H1 (cell line): ENCODE results near the gene JPH2. TPM values are rescaled to one million over a fixed set of nuclear protein-coding genes. Genes with fewer than 3 reads are reported as not detected.
A peak's percentile ranks its signal among the peaks of the same experiment; 100 is the strongest.

Experiments
- CTCF ChIA-PET: fragments of 300-600 bp; sonication (Branson Sonifier 250); formaldehyde crosslinking; loops from one replicate; lab custom pipeline; 2021; ENCODE audit not compliant: partially characterized antibody; lab: Charles Lee
- POLR2A ChIA-PET: fragments of 300-600 bp; sonication (Branson Sonifier 250); formaldehyde crosslinking; loops from one replicate; lab custom pipeline; 2021; ENCODE audit warnings: inconsistent platforms; ENCODE audit not compliant: partially characterized antibody; lab: Charles Lee
- DNase-seq, 2 experiments: peaks; one replicate each; pipeline versions ENCODE4 v3.0.0 to v3.0.0-alpha.2; 2010 to 2022; ENCODE audit warnings: low spot score in 2 of 2, low read depth in 1 of 2, mixed read lengths in 1 of 2
- FAIRE-seq: peaks from 2 replicates; lab custom pipeline; 2011; peaks lifted over from hg19 to GRCh38; lab: Jason Lieb, UNC
- H2AFZ ChIP-seq: 2 replicates; pipeline ENCODE4 v1.8.1; 2012; ENCODE audit warnings: low read length, inconsistent platforms
- H2AK5ac ChIP-seq: 2 replicates; pipeline ENCODE4 v1.6.1; 2013; ENCODE audit warnings: low read depth, low read length
- H2BK120ac ChIP-seq: replicated peaks from 2 replicates; pipeline ENCODE3; 2013; ENCODE audit warnings: low read depth, low read length, inconsistent platforms
- H2BK12ac ChIP-seq: 2 replicates; pipeline ENCODE4 v1.6.1; 2013; ENCODE audit warnings: low read depth, low read length
- H2BK15ac ChIP-seq: 2 replicates; pipeline ENCODE4 v1.6.1; 2013; ENCODE audit warnings: low read length
- H2BK20ac ChIP-seq: 2 replicates; pipeline ENCODE4 v1.6.1; 2013; ENCODE audit warnings: low read length
- H2BK5ac ChIP-seq: 2 replicates; pipeline ENCODE4 v1.6.1; 2013; ENCODE audit warnings: low read depth, low read length
- H3K14ac ChIP-seq: 2 replicates; pipeline ENCODE4 v1.6.1; 2013; ENCODE audit warnings: inconsistent platforms; ENCODE audit not compliant: insufficient read length
- H3K18ac ChIP-seq: 2 replicates; pipeline ENCODE4 v1.6.1; 2013; ENCODE audit warnings: low read length; ENCODE audit errors: extremely low read depth
- H3K23ac ChIP-seq: 2 replicates; pipeline ENCODE4 v1.6.1; 2013; ENCODE audit warnings: inconsistent platforms; ENCODE audit not compliant: insufficient read length
- H3K23me2 ChIP-seq: 2 replicates; pipeline ENCODE4 v1.6.1; 2013; ENCODE audit warnings: low read depth, low read length
- H3K27ac ChIP-seq: 2 replicates; pipeline ENCODE4 v1.6.1; 2011; ENCODE audit warnings: low read depth, low read length, inconsistent platforms
- H3K27me3 ChIP-seq, 4 experiments: replicated peaks in 1 of 4; 1 replicate in 1 of 4; 2 replicates in 3 of 4; pipeline versions ENCODE4 v1.6.1 to v1.8.1; 2011 to 2013; ENCODE audit warnings: low read length in 3 of 4, mild to moderate bottlenecking in 3 of 4, inconsistent platforms in 2 of 4, mixed read lengths in 2 of 4, moderate library complexity in 1 of 4; ENCODE audit not compliant: control insufficient read depth in 3 of 4, insufficient read depth in 3 of 4; ENCODE audit errors: extremely low read depth in 1 of 4
- H3K36me3 ChIP-seq, 4 experiments: 2 replicates each; pipeline versions ENCODE4 v1.6.1 to v1.8.1; 2011 to 2013; ENCODE audit warnings: mild to moderate bottlenecking in 4 of 4, low read length in 3 of 4, moderate library complexity in 2 of 4, control low read depth in 1 of 4, inconsistent platforms in 1 of 4; ENCODE audit not compliant: insufficient read depth in 4 of 4, control insufficient read depth in 2 of 4
- H3K4ac ChIP-seq: replicated peaks from 2 replicates; pipeline ENCODE3; 2013; ENCODE audit warnings: low read length, low read depth, mixed read lengths, inconsistent platforms; ENCODE audit not compliant: insufficient read length
- H3K4me1 ChIP-seq, 4 experiments: replicated peaks in 1 of 4; 1 replicate in 1 of 4; 2 replicates in 3 of 4; pipeline versions ENCODE4 v1.6.1 to v1.8.1; 2011 to 2013; ENCODE audit warnings: low read length in 3 of 4, inconsistent platforms in 2 of 4, mixed read lengths in 1 of 4; ENCODE audit not compliant: insufficient read depth in 4 of 4, control insufficient read depth in 3 of 4
- H3K4me2 ChIP-seq, 2 experiments: 2 replicates each; pipeline versions ENCODE4 v1.6.1 to v1.8.1; 2011 to 2013; ENCODE audit warnings: low read depth in 2 of 2, low read length in 2 of 2, control low read depth in 1 of 2, inconsistent platforms in 1 of 2, mild to moderate bottlenecking in 1 of 2; ENCODE audit not compliant: insufficient read depth in 1 of 2
- H3K4me3 ChIP-seq, 4 experiments: fragments of 200-600, 300-600 bp in 1 of 4; sonication (generic), shearing (Covaris generic), sonication (Bioruptor Twin) in 1 of 4; 2 replicates each; pipeline versions ENCODE4 v1.5.1 to v1.8.1; 2011 to 2016; ENCODE audit warnings: low read length in 4 of 4, low read depth in 3 of 4, control low read depth in 2 of 4, inconsistent platforms in 2 of 4, mild to moderate bottlenecking in 2 of 4, mixed read lengths in 1 of 4, moderate library complexity in 1 of 4; ENCODE audit not compliant: insufficient read depth in 2 of 4; ENCODE audit errors: extremely low read depth in 1 of 4
- H3K56ac ChIP-seq: replicated peaks from 2 replicates; pipeline ENCODE3; 2013; ENCODE audit warnings: low read depth, mild to moderate bottlenecking, mixed read lengths, low read length, inconsistent platforms; ENCODE audit not compliant: insufficient read length
- H3K79me1 ChIP-seq: 2 replicates; pipeline ENCODE4 v1.6.1; 2013; ENCODE audit warnings: low read depth, low read length, control low read depth
- H3K79me2 ChIP-seq, 2 experiments: 2 replicates each; pipeline versions ENCODE4 v1.6.1 to v1.8.1; 2012 to 2013; ENCODE audit warnings: low read length in 2 of 2, mild to moderate bottlenecking in 2 of 2, inconsistent platforms in 1 of 2; ENCODE audit not compliant: insufficient read depth in 2 of 2, control insufficient read depth in 1 of 2
- H3K9ac ChIP-seq, 4 experiments: replicated peaks in 1 of 4; 1 replicate in 1 of 4; 2 replicates in 3 of 4; pipeline versions ENCODE4 v1.6.1 to v1.8.1; 2011 to 2013; ENCODE audit warnings: low read depth in 3 of 4, low read length in 3 of 4, control low read depth in 2 of 4, mild to moderate bottlenecking in 2 of 4, moderate library complexity in 2 of 4, inconsistent platforms in 1 of 4; ENCODE audit errors: extremely low read depth in 1 of 4
- H3K9me3 ChIP-seq, 2 experiments: 2 replicates each; pipeline versions ENCODE4 v1.6.1 to v1.8.1; 2012 to 2013; ENCODE audit warnings: mild to moderate bottlenecking in 2 of 2, moderate library complexity in 2 of 2, control low read depth in 1 of 2, inconsistent platforms in 1 of 2, low read depth in 1 of 2, low read length in 1 of 2, mixed read lengths in 1 of 2; ENCODE audit not compliant: insufficient read depth in 2 of 2
- H4K20me1 ChIP-seq, 2 experiments: replicated peaks in 1 of 2; 2 replicates each; pipeline versions ENCODE3 to v1.8.1; 2011 to 2013; ENCODE audit warnings: inconsistent platforms in 2 of 2, low read length in 2 of 2, mild to moderate bottlenecking in 1 of 2; ENCODE audit not compliant: insufficient read depth in 2 of 2, control insufficient read depth in 1 of 2
- H4K5ac ChIP-seq: 2 replicates; pipeline ENCODE4 v1.6.1; 2013; ENCODE audit warnings: low read length, low read depth, mixed read lengths, inconsistent platforms; ENCODE audit not compliant: insufficient read length
- H4K8ac ChIP-seq: 2 replicates; pipeline ENCODE4 v1.8.0; 2013; ENCODE audit warnings: mild to moderate bottlenecking, moderate library complexity, low read length, inconsistent platforms; ENCODE audit not compliant: insufficient read depth; ENCODE audit errors: extremely low read depth
- H4K91ac ChIP-seq: replicated peaks from 2 replicates; pipeline ENCODE3; 2013; ENCODE audit warnings: low read length, mixed read lengths, inconsistent platforms; ENCODE audit not compliant: insufficient read length
- CTBP2 ChIP-seq: IDR thresholded peaks from 2 replicates; pipeline ENCODE4 v1.7.0; 2011; ENCODE audit warnings: borderline replicate concordance, mild to moderate bottlenecking, moderate library complexity, mixed read lengths, low read length; ENCODE audit not compliant: insufficient read depth, insufficient read length
- NRF1 ChIP-seq: IDR thresholded peaks from 2 replicates; pipeline ENCODE4 v1.6.1; 2011; ENCODE audit warnings: mild to moderate bottlenecking, low read depth, low read length, improper control_type of control experiment
- SIRT6 ChIP-seq: IDR thresholded peaks from one replicate; pipeline ENCODE4 v1.7.1; 2012; ENCODE audit warnings: low read length, inconsistent platforms
- SP1 ChIP-seq: IDR thresholded peaks from 2 replicates; pipeline ENCODE4 v1.6.1; 2011; ENCODE audit warnings: low read depth, low read length
- SUZ12 ChIP-seq: fragments of 200-600 bp; sonication (generic); IDR thresholded peaks from 2 replicates; pipeline ENCODE4 v1.6.1; 2012; ENCODE audit warnings: mild to moderate bottlenecking, inconsistent platforms, low read length, moderate library complexity, mixed read lengths
- WGBS, 2 experiments: shearing (Covaris generic) in 1 of 2; methylation state at CpG; one replicate each; pipeline versions ENCODE4 v1.1.6 to v1.1.7; 2013 to 2015; ENCODE audit warnings: low lambda C conversion rate in 2 of 2, mixed read lengths in 2 of 2, inconsistent platforms in 1 of 2, low coverage in 1 of 2, missing lambda C conversion rate in 1 of 2; ENCODE audit not compliant: insufficient replicate concordance in 2 of 2, insufficient coverage in 1 of 2, insufficient read length in 1 of 2; ENCODE audit errors: extremely low coverage in 1 of 2, missing lambda C conversion rate in 1 of 2; 5-methylcytosine and 5-hydroxymethylcytosine counted together
- polyA plus RNA-seq, 7 experiments: library from polyadenylated mRNA; depleted of rRNA in 3 of 7; stranded (reverse) in 5 of 7; unstranded in 2 of 7; fragments of >200 nt in 5 of 7; fragments of 200-250 nt in 2 of 7; gene quantifications; 1 replicate in 5 of 7; 2 replicates in 1 of 7; 4 replicates in 1 of 7; pipeline versions ENCODE4 v1.2.1 to v1.2.3, GENCODE V29; 2011 to 2013; ENCODE audit warnings: missing spikeins in 2 of 7, mixed read lengths in 2 of 7
- total RNA-seq: library from RNA; stranded (reverse); fragmentation: NEBNext Ultra II Directional; extraction: Animal tissue kit (Norgen Biotek cat#: 25700); gene quantifications from 2 replicates; pipeline ENCODE4 v1.2.1, GENCODE V29; 2021
- TF ChIP-seq, protein P1 (sequence below): IDR thresholded peaks from 2 replicates; pipeline ENCODE4 v1.6.1; 2011; ENCODE audit warnings: low read length, improper control_type of control experiment
- TF ChIP-seq, protein P2 (sequence below): IDR thresholded peaks from 2 replicates; pipeline ENCODE4 v1.6.1; 2012; ENCODE audit warnings: inconsistent platforms

Gene JPH2
- total and polyA plus RNA-seq, 2 of the 8 experiments (the other 6 are each of a cell fraction or from before 2014, with no cell fraction given): 0.59 to 1.3 TPM

DNA sequence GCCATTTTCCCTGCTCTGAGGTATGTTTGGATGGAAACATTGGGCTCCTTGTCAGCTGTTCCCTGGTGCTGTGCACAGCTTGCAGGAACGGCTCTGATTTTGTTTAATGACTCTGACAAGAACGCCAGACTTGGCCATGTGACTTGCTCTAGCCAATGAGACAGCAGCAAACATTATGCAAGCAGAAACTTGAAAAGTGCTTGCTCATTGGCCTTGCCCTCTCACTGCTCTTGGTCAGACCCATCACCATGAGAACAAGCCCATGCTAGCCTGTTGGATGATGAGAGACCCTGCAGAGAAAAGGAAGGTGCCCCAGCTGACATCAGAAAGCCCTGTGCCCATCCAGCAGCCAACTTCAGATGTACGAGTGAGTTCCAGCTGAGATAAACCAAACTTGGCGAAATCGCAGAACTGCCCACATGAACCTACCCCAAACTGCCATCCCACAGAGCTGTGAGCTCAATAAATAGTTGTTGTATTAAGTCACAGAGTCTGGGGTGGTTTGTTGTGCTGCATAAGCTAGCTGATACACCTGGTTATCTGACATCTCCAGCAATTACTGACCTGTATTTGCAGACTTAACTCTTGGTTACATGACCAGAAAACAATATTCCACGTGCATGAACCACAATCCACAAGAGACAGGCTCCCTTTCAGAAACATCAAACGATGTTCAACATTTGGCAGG is 96.9 kb downstream of the JPH2 start:
- ChIA-PET CTCF (interaction anchor here (0.7 to 1.9 kb wide), 6 partner anchors 9 to 294 kb away, joined by 3 to 5 read pairs (median 4); no protein-coding TSS in a partner anchor), POLR2A (no interaction called here)
- no peak overlapping the region for H3K27ac ChIP-seq
- H4K20me1 ChIP-seq: no peaks in the 10 kb centered on the region
- no peaks in the 10 kb centered on the region for H3K4me1 ChIP-seq
- DNase-seq (no peak), FAIRE-seq (no peak)
- H4K5ac ChIP-seq: no peak overlapping the region
- no peak overlapping the region for H3K9ac ChIP-seq
- peak overlapping the region; percentile 14; the same call in 1 of the 2 replicates for H3K18ac ChIP-seq
- WGBS, 2 experiments: 88% methylated on average over 7 of the region's 7 CpGs; no CpG with 5 or more reads in 1 of the 2 experiments
- TF ChIP-seq CTBP2 (no peak), SP1 (0 out of 2 replicates have a peak, but pooled peaks have one; percentile 34), SUZ12 (no peak), SIRT6 (no peak), NRF1 (no peak)
- TF ChIP-seq, protein P1, sequence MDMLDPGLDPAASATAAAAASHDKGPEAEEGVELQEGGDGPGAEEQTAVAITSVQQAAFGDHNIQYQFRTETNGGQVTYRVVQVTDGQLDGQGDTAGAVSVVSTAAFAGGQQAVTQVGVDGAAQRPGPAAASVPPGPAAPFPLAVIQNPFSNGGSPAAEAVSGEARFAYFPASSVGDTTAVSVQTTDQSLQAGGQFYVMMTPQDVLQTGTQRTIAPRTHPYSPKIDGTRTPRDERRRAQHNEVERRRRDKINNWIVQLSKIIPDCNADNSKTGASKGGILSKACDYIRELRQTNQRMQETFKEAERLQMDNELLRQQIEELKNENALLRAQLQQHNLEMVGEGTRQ: peak; percentile 67; the same call in 1 of the 2 replicates
- TF ChIP-seq, protein P2, sequence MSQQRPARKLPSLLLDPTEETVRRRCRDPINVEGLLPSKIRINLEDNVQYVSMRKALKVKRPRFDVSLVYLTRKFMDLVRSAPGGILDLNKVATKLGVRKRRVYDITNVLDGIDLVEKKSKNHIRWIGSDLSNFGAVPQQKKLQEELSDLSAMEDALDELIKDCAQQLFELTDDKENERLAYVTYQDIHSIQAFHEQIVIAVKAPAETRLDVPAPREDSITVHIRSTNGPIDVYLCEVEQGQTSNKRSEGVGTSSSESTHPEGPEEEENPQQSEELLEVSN: no peak
- no peak overlapping the region for H2BK12ac ChIP-seq
- H3K23me2 ChIP-seq: no peaks in the 10 kb centered on the region
- no peak overlapping the region for H3K4me3 ChIP-seq
- H2BK20ac ChIP-seq: no peak overlapping the region
- H3K4me2 ChIP-seq: no peak overlapping the region
- no peaks in the 10 kb centered on the region for H3K27me3 ChIP-seq
- H2BK5ac ChIP-seq: no peak overlapping the region
- H3K56ac ChIP-seq: no peak overlapping the region
- H3K79me1 ChIP-seq: no peaks in the 10 kb centered on the region; the same call in 1 of the 2 replicates
- no peak overlapping the region for H2BK120ac ChIP-seq
- H4K91ac ChIP-seq: no peak overlapping the region
- H3K9me3 ChIP-seq: no peaks in the 10 kb centered on the region
- H2BK15ac ChIP-seq: no peak overlapping the region
- H2AFZ ChIP-seq: peak overlapping the region; percentile 96
- H3K79me2 ChIP-seq: no peaks in the 10 kb centered on the region
- H3K36me3 ChIP-seq: no peaks in the 10 kb centered on the region
- H3K14ac ChIP-seq: no peak overlapping the region
- no peak overlapping the region for H3K4ac ChIP-seq
- H2AK5ac ChIP-seq: no peak overlapping the region
- H4K8ac ChIP-seq: no peak overlapping the region
- H3K23ac ChIP-seq: no peak overlapping the region
